HG02943 (cell line): Measurements from ENCODE around the gene IGSF23.
"Not testable (repeated sequence)": the region's sequence is repeated elsewhere in the genome, so short reads cannot be mapped to it uniquely, and the experiment has no call there.

Experiments used
- ATAC-seq: cut with Tn5 transposase; IDR thresholded peaks from one replicate; pipeline ENCODE4 v1.9.1; 2021; ENCODE audit warnings: mild to moderate bottlenecking, low read depth, moderate library complexity; ENCODE audit not compliant: unreplicated experiment

Gene IGSF23

DNA sequence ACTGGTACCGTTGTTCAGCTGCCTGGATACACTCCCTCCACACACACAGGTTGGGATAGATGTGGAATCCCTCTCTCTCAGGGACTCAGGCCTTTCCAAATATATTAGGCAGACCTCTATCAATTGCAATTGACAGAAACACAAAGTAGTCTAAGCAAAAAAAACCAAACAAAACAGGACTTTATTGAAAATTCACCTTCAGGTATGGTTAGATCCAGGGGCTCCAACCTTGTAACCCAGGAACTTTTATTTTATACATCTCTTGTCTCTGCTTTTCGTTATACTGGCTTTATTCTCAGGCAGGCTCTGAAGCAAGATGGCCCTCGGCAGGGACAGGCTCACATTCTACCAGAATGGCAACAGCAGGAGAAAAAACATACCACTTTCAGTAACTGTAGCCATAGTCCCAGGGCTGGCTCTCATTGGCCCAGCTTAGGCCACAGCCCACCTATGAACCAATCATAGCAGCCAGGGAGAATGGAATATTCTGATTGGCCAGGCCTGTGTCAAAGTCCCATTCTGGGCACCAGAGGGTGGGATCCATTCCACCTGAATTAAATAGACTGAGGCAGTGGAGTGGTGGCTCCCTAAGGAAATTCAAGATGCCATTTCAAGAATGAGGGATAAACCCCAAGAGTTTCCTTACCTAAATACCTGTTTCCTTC, 44.8 kb downstream of the IGSF23 start:
- no peak for ATAC-seq

DNA sequence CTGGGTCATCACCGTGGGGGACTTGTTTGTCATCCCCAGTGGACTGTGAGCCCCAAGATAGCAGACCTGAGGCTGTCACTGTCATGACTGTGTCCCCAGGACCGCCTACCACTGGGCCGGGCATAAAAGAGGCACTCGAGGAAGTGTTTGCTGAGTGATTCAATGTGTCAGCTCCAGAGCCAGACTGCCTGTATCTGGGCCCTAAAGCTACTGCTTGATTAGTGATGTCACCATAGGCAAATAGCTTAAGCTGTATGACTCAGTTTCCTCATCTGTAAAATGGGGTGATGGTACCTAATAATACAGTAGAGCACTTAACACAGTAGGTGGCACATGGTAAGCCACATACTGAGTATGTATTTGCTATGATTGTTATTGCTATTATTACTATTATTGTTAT, 46.7 kb downstream of the IGSF23 start:
- no peak for ATAC-seq

DNA sequence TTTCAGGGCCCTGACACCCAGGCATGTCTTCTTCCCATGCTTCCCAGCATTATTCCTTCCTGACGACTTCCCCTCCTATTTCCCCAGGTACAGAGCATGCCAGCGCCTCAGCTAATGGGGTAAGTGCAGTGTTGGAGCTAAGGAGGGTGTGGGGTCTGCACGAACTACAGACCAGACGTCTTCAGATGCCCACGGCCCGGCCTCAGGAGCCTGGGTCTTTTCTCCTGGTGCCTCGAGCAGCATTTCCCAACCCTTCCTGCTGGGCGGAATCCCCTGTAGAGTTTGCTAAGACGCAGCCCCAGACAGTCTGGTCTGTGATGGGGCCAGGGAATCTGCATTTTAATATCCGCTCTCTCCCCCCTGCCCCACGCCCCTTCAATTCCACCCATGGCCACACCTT, 47.8 kb downstream of the IGSF23 start:
- no peak for ATAC-seq

DNA sequence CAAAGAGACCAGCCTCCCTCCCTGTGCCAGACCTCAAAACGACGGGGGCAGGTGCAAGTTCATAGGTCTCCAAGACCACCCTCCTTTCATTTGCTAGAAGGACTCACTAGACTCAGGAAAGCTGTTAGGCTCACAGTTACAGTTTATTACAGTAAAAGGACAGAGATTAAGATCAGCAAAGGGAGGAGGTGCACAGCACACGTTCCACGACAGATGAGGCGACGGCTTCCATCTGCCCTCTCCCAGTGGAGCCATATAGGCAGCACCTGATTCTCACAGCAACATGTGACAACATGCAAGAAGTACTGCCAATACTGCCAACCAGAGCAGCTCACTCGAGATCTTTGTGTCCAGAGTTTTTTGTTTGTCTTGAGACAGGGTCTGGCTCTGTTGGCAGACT, 48.5 kb downstream of the IGSF23 start:
- no peak for ATAC-seq

DNA sequence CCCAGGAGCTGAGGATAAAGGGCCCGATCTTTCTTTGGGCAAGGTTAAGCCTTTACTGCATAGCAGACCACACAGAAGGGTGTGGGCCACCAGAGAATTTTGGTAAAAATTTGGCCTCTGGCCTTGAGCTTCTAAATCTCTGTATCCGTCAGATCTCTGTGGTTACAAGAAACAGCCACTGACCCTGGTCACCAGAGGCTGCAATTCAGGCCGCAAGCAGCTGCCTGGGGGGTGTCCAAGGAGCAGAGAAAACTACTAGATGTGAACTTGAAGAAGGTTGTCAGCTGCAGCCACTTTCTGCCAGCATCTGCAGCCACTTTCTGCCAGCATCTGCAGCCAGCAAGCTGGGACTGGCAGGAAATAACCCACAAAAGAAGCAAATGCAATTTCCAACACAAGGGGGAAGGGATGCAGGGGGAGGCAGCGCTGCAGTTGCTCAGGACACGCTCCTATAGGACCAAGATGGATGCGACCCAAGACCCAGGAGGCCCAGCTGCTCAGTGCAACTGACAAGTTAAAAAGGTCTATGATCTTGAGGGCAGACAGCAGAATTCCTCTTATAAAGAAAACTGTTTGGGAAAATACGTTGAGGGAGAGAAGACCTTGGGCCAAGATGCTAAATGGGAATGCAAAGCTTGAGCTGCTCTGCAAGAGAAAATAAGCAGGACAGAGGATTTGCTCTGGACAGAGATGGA, 49.5 kb downstream of the IGSF23 start:
- ATAC-seq, result no peak

DNA sequence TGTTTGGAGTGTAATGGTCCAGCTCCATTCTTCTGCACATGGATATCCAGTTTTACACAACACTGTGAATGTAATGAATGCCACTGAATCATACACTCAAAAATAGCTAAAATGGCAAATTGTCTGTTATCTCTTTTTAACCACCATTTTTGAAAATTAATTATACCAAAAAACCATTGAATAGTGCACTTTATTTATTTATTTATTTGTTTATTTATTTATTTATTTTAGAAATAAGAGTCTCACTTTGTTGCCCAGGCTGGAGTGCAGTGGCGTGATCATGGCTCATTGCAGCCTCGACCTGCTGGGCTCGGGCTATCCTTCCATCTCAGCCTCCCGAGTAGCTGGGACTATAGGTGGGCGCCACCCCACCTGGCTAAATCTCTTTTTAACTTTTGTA, 50.6 kb downstream of the IGSF23 start:
- no peak for ATAC-seq

DNA sequence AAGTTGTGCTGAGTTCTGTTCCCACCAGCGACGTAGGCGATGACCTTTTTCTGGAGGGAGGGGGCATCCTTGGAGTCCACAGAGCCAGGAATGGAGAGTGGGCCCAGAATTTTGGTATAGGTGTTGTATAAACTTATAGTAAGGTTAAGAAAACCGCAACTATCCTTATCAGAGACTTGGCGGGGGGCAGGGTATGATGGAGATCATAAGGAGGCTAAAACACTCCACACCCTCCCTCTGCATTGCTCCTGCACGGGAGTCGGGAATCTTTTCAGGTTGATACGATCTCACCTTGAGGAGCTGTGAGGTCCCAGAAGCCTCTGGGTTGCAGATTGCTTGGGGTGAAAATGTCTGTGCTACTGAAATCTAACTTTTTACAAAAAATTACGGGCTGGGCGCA, 51.6 kb downstream of the IGSF23 start:
- no peak for ATAC-seq

DNA sequence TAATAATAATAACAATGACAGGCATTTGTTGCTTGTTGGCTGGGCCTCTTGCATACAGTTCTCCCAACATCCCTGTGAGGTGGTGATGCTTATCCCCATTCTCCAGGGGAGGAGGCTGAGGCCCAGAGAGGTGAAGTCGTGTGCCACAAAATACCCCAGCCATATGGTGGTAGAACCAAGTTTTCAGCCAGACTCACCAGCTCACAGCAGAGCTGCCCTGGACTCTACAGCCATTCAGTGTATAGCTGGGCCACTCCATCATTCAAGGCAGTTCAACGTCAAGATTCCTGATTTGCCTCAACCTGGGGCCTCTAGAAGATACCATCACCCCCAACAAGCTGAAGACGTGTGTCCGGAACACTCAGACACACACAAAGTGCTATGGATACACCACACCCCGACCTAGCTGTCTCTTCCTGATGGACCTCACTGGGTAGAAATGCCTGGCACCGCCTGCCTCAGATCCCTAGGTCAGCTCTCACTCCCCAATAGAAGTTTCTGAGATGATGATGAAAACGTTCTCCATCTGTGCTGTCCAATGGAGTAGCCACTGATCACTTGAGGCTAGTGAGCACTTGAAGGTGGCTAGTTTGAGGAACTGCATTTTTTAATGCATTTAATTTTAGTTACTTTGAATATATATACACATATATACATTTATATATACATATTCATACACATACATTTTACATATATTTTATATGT, 53.6 kb downstream of the IGSF23 start:
- no peak for ATAC-seq

DNA sequence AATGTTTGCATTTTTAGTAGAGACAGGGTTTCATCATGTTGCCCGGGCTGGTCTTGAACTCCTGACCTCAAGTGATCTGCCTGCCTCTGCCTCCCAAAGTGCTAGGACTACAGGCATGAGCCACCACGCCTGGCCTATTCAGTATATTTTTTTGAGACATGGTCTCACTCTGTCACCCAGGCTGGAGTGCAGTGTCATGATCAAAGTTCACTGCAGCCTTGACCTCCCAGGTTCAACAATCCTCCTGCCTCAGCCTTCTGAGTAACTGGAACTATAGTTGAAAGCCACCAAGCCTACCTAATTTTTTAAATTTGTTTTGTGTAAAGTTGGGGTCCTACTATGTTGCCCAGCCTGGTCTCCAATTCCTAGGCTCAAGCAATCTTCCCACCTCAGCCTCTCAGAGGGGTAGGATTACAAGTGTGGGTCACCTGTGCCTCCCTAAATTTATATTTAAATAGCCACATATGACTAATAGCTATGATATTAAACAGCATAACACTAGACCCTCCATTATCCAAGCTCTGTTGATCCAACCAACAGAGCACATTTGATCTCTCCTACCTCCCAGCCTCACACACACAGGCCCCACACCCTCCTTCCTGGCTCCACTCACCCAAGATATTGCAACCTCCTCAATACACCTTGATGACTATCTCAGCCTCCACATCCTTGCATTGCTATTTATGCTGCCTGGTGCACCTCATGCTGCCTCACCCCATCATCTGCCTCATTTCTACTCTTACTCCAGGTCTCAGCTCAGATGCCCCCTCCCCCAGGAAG, 55.8 kb downstream of the IGSF23 start:
- no peak for ATAC-seq

DNA sequence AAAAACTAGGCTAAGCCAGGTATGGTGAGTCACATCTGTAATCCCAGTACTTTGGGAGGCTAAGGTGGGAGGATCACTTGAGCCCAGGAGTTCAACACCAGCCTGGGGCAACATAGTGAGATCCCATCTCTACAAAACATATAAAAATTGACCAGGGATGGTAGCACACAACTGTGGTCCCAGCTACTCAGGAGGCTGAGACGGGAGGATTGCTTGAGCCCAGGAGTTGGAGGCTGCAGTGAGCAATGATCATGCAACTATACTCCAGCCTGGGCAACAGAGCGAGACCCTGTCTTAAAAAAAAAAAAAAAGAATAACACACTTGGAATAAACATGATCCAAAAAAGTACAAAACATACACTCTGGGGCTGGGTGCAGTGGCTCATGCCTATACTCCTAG, 56.7 kb downstream of the IGSF23 start:
- ATAC-seq, result not testable (repeated sequence)

DNA sequence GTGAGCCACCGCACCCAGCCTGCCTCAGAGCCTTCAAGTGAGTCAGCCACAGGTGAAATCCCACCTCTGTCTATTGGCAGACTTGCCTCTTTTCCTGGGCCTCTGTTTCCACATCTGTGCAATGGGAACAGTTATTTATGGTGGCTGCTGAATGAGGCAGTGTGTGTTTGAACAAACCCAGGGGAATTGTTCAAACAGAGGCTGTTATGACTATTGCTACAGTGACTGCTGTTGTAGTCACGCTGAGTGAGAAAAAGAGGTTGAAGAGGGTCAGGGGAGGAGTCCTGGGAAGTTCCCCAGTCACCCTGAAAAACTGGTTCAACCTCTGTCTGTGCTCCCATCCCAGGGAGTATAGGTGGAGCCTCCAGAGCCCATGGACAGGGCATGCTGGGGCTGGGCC, 58.0 kb downstream of the IGSF23 start, which contains the start of gene CEACAM19:
CEACAM19 (plus strand) TSS at position 83 of the 400 bp plus-strand sequence. CDS start 450 bp downstream, outside the sequence.
- no peak for ATAC-seq

DNA sequence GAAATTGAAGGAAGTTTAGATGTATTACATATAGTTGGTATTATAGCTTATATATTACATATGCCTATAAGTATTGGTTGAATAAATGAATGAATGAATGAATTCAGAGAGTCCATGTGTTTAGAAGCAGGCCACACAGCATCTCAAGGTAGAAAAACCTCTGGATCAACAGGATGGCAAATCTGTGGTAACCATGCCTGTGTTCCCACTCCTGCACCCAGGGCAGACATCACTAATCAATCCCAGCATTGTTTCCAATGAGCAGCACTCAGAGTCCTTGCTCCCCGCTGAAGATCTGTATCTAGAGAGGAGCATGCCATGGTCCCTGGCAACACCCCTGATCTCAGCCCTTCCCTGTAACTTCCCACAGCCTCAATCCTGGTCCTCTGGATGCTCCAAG, 58.9 kb downstream of the IGSF23 start:
- ATAC-seq, result no peak

DNA sequence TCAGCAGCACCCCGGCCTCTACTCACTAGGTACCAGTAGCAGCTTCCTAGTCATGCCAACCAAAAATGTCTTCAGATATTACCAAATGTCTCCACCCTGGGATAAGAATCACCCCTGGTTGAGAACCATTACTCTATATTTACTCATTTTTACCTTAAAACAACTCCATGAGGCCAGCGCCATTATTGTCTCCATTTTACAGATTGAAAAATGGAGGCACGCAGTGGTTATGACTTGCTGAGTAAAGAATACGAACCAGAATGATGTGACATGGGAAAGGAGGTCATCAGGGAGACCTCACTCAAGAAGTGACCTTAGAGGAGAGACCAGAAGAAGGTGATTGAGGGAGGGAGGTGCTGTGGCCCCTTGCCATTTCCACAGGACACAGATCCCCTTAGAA, 60.1 kb downstream of the IGSF23 start:
- ATAC-seq, result no peak

DNA sequence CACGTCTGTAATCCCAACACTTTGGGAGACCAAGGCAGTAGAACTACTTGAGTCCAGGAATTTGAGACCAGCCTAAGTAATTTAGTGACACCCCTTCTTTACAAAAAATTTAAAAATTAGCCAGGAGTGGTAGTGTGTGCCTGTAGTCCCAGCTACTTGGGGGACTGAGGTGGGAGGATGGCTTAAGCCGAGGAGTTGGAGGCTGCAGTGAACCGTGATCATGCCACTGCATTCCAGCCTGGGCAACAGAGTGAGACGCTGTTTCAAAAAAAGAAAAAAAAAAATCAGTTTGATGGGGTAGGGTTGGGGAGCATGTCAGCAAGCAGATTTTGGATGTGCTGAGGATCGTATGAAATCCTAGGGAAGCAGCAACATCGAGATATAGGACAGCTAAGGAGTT, 62.2 kb downstream of the IGSF23 start:
- no peak for ATAC-seq

DNA sequence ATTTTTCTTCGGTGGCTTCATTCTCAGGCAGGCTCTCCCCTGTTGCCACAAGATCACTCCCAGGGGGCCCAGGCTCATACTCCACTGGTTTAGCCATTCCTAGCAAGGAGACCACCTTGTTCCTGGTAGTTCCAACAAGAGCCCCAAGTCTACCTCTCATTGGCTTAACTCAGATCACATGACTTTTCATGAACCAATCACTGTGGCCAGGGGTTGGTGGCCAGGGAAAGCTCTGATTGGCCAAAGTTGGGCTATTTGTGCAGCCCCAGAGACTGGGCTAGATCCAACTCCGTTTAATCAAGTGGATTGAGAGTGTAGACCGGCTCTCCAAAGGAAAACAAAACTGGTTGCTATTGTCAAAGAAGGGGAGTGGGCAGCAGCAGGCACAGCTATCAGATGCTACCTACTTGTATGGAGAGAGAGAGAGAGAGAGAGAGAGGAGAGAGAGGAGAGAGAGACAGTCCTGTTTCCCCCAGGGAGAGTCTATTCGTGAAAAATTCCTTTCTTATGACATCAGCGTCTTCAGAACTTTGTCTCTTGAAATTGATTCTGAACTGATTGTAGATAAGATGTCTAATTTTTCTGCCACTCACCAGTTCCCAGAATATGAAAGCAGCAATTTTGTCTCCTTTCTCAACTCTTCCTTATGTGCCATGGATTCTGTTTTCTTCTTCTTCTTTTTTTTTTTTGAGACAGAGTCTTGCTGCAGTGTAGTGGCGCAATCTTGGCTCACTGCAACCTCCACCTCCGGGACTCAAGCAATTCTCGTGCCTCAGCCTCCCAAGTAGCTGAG, 63.9 kb downstream of the IGSF23 start:
- ATAC-seq, result no peak

DNA sequence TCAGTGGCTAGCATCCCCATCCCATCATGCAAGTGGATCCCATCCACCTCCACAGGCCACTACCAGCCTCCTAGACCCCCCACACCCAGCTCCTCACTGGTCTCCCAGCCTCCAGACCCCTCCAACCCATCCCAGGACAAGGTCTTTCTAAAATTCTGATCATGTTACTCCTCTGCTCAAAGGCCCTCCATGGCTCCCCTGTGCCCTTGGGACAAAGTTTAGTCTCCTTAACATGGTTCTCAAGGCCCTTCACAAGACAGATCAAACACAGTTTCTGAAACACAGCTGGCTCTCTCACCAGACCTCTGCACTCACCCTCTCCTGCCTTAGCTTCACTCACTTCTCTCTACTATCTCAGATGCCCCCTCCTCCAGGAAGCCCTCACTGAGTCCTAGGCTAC, 67.2 kb downstream of the IGSF23 start:
- no peak for ATAC-seq

DNA sequence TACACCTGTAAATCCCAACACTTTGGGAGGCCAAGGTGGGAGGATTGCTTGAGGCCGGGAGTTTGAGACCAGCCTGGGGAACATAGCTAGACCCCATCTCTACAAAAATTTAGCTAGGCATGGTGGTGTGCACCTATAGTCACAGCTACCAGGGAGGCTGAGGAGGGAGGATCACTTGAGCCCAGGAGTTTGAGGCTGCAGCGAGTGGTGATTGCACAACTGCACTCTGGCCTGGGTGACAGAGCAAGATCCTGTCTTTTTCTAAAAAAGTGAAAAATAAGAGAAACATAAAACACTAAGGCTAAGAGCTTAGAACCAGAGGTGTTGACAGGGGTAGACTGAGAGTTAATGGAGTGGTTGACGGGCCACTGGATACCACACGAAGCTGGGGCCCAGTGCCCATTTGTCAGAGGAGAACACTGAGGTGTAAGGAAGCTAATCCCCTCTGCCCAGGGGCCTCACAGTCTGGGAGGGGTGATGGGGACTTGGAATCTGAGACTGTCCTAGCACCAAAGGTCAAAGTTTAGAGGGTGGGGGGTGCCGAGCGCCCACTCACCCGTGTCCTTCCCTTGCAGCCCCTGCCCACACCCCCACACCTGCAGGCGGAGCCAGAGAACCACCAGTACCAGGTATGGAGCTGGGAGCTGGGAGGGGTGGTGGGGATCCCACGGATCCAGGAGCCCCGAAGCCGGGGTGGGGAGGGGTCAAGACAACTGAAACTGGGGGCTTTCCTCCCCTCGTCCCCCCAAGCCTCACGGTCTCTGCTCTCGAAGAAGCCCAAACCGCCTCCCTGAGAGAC, 68.8 kb downstream of the IGSF23 start:
- ATAC-seq, result no peak

DNA sequence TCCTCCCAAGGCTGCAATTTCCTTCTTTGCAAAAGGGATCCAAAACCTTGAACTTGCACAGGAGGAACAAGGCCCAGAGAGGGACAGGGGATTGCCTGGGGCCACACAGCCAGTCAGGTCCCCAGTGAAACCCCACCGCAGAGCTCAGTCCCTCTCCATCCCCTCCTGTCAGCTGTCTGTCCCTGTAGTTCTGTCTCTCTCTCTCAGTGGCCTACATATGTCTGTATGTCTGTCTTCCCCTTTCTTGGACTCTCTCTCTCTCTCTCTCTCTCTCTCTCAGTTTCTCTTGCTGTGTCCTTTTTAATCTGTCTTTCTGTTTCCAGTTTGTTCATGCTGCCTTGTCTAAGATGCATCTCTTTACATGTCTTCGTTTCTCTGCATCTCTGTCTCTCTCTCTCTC, 69.4 kb downstream of the IGSF23 start:
- no peak for ATAC-seq

DNA sequence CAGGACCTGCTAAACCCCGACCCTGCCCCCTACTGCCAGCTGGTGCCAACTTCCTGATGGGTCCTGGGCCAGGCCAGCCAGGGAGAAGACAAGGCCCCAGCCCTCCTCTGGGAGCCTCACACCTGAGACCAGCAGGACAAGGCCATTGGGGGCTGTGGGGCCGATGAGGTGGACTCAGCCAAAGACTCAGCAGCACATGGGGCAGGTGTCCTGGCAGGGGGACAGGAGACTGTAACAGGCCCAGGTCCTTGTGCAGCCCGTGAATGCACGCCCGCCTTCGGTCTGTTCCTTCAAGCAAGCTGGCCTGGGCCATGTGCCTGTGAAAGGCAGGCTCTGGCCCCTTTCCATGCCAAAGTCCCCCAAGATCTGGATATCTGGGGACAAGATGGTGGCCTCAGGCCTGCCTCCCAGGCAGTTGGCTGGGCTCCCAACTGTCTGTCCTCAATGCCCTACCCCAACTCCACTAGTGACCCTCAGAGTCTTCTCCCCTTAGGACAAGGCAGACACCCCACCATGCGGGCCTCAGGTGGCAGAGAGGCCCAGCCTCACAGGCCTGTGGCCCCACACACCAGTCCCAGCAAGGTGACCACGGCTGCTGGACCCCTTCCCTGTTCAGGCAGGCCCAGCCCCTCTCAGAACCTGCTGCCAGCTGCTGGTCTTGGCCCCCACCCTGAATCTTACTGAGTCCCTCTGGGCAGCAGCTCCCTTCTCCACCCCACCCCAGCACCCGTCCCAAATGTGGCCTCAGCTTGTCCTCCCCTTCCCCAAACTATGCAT, 70.3 kb downstream of the IGSF23 start:
- no peak for ATAC-seq
